ENCODE measurements around the gene LMAN2L. TPM values are rescaled to one million over a fixed set of nuclear protein-coding genes. Genes with fewer than 3 reads are reported as not detected.

Gene LMAN2L
- total RNA-seq, 2 donors from 2014 or later, result 9.1 to 12.8 TPM

DNA sequence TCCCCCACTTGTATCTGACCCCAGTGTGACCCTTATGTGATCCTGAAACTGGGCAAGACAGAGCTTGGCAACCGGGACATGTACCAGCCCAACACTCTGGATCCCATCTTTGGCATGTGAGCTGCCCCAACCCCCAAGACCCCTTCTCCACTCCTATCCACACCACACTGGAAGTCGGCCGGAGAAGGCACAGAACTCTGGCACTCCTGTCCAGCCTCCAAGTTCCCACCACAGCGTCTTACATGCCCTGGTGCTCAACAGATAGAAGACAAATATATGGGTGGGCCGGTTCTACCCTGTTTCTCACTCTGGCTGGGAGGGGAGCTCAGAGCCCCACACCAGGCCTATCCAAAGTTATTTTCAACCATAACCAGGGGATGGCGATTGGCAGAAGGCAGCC, 40.8 kb downstream of the LMAN2L start:
- no peaks in the 10 kb centered on the region for H3K9me3 ChIP-seq
- ATAC-seq (ENCODE audit: insufficient number of reproducible peaks, low FRiP score, low read depth) (no peak), DNase-seq (ENCODE audit: low spot score) (no peak)

DNA sequence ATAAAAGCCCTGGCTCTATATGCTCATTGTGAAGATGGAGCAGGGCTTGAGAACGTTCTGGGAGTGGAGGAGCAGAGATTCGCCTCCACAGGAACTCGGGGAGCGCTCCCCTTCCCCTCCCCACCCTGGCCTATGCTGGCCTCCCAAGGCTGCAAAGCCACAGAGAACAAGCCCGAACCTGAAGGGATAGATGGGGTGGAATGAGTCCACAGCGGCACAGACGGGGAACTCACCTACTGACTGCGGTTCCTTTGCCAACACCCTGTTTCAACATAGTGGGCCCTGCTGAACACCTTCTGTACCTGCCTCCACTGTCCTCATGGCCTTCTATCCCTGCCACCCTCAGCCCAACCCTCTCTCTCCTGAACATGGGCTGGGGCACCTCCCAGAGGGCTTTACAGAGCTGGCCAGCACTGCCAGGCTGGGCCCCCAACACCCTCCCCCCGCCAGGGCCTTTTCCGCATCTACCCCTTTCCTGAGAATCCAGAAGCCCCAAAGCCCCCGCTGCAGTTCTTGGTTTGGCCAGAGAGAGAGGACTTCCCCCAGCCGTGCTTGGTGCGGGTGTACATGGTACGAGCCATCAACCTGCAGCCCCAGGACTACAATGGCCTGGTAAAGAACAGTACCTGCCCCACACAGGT, 41.5 kb downstream of the LMAN2L start:
- no peak for ATAC-seq (ENCODE audit: insufficient number of reproducible peaks, low FRiP score, low read depth)

More for the DNA sequence above, 40.8 kb downstream of the LMAN2L start:
- TF ChIP-seq, protein P1, sequence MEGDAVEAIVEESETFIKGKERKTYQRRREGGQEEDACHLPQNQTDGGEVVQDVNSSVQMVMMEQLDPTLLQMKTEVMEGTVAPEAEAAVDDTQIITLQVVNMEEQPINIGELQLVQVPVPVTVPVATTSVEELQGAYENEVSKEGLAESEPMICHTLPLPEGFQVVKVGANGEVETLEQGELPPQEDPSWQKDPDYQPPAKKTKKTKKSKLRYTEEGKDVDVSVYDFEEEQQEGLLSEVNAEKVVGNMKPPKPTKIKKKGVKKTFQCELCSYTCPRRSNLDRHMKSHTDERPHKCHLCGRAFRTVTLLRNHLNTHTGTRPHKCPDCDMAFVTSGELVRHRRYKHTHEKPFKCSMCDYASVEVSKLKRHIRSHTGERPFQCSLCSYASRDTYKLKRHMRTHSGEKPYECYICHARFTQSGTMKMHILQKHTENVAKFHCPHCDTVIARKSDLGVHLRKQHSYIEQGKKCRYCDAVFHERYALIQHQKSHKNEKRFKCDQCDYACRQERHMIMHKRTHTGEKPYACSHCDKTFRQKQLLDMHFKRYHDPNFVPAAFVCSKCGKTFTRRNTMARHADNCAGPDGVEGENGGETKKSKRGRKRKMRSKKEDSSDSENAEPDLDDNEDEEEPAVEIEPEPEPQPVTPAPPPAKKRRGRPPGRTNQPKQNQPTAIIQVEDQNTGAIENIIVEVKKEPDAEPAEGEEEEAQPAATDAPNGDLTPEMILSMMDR (IDR thresholded peaks at IDR 0.05), result no peak
- Histone ChIP-seq H3K4me1 (ENCODE audit: control insufficient read depth in 1 of 2, low read depth in 2 of 2) (no peaks in the 10 kb centered on the region), H3K36me3 (peaks cover 17% of the 10 kb centered on the region), H3K4me3 (no peak overlapping the region), H3K27me3 (replicated peaks; ENCODE audit: insufficient read depth) (no peaks in the 10 kb centered on the region), H3K27ac (no peak overlapping the region)

DNA sequence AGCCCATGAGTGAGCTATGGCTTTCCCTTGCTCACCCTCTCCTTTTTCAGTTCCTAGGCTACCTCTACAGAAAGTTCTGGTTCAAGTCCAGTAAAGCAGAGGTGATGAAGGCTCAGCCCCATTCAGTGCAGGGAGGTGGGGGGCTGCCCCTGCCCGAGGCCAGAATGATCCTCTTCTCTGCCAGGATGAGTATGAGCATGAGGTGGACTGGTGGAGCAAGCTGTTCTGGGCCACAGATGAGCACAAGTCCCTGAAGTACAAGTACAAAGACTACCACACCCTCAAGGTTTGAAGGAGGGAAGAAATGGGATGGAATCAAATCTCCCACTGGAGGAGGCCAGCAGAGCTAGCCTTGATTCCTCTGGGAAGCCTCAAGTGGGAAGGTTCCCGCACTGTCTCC, 42.4 kb downstream of the LMAN2L start:
- Histone ChIP-seq H3K27me3 (replicated peaks; ENCODE audit: insufficient read depth) (no peaks in the 10 kb centered on the region), H3K36me3 (peaks cover 6% of the 10 kb centered on the region), H3K27ac (no peak overlapping the region), H3K9me3 (no peaks in the 10 kb centered on the region), H3K4me1 (ENCODE audit: control insufficient read depth in 1 of 2, low read depth in 2 of 2) (no peaks in the 10 kb centered on the region), H3K4me3 (no peak overlapping the region)
- ATAC-seq (ENCODE audit: insufficient number of reproducible peaks, low FRiP score, low read depth), result no peak
- no peak for DNase-seq (ENCODE audit: low spot score)
- TF ChIP-seq, protein P1 (IDR thresholded peaks at IDR 0.05), result no peak

More for the DNA sequence above, 41.5 kb downstream of the LMAN2L start:
- no peaks in the 10 kb centered on the region for H3K9me3 ChIP-seq
- no peak for DNase-seq (ENCODE audit: low spot score)
- peaks cover 15% of the 10 kb centered on the region for H3K36me3 ChIP-seq
- no peak overlapping the region for H3K4me3 ChIP-seq
- H3K27me3 ChIP-seq (replicated peaks; ENCODE audit: insufficient read depth), result no peaks in the 10 kb centered on the region
- TF ChIP-seq, protein P1 (IDR thresholded peaks at IDR 0.05), result no peak
- H3K27ac ChIP-seq, result no peak overlapping the region
- H3K4me1 ChIP-seq (ENCODE audit: control insufficient read depth in 1 of 2, low read depth in 2 of 2), result no peaks in the 10 kb centered on the region

DNA sequence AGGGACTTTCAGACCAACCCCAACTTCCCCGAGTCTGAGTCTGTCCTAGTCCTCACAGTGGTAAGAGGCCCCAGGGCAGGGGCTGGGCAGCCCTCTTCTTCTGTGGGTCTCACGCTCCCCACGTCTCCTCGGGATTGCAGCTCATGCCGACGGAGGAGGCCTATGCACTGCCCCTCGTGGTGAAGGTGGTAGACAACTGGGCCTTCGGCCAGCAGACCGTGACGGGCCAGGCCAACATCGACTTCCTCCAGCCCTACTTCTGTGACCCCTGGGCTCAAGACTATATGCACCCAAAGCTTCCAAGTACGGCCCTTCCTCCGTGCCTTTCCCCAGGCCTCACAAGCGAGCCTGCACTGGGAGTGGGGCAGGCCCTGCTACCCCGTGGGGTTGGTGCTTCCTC, 44.3 kb downstream of the LMAN2L start:
- Histone ChIP-seq H3K27me3 (replicated peaks; ENCODE audit: insufficient read depth) (no peaks in the 10 kb centered on the region), H3K4me1 (ENCODE audit: control insufficient read depth in 1 of 2, low read depth in 2 of 2) (no peaks in the 10 kb centered on the region), H3K36me3 (no peaks in the 10 kb centered on the region), H3K4me3 (no peak overlapping the region), H3K27ac (no peak overlapping the region), H3K9me3 (no peaks in the 10 kb centered on the region)
- ATAC-seq (ENCODE audit: insufficient number of reproducible peaks, low FRiP score, low read depth) (no peak), DNase-seq (ENCODE audit: low spot score) (no peak)
- TF ChIP-seq, protein P1 (IDR thresholded peaks at IDR 0.05), result no peak

DNA sequence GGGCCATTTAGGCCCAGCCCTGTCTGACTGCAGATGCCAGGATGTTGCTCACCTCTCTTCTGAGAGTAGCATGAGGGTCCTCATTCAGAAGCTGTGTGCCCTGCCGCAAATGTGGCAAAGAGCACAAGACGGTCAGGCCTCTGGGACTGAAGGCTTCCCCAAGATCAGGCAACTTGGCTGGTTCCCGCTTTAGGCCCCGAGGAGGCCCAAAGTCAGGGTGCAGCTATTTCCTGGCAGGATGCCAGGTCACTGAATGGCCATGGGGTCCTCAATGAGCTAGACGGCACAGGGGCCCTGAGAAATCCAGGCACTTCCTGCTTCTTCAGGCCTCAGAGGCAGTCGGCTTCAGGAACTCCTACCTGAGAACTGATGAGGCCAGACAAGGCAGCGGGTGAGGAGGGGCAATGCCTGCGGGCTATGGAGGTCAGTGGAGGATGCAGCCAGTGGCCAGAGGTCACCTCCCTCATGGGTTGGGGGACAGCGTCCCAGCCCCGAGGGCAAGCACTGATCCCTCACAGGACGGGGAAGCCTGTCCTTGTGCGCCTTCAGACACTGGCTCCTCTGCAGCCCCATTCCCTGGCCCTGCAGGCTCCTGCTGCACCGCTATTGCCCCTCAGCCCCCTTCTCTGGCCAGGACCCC, 44.9 kb downstream of the LMAN2L start:
- no peaks in the 10 kb centered on the region for H3K36me3 ChIP-seq
- ATAC-seq (ENCODE audit: insufficient number of reproducible peaks, low FRiP score, low read depth) (no peak), DNase-seq (ENCODE audit: low spot score) (no peak)
- no peak overlapping the region for H3K27ac ChIP-seq
- no peaks in the 10 kb centered on the region for H3K4me1 ChIP-seq (ENCODE audit: control insufficient read depth in 1 of 2, low read depth in 2 of 2)
- H3K4me3 ChIP-seq, result no peak overlapping the region
- no peaks in the 10 kb centered on the region for H3K9me3 ChIP-seq
- H3K27me3 ChIP-seq (replicated peaks; ENCODE audit: insufficient read depth), result no peaks in the 10 kb centered on the region
- TF ChIP-seq, protein P1 (IDR thresholded peaks at IDR 0.05), result no peak
